K562 (cell line): ENCODE measurements around the gene GUCA2B. TPM values are rescaled to one million over a fixed set of nuclear protein-coding genes. Genes with fewer than 3 reads are reported as not detected.

Source experiments
- ATAC-seq: fragments of 200-7000 bp; cut with Tn5 transposase; 3 replicates; pipeline ENCODE4 v1.9.1; 2020; ENCODE audit warnings: moderate library complexity
- BruUV-seq: library from RNA; stranded (reverse); fragments of 400-500 nt; replicated peaks from 2 replicates; lab custom pipeline; 2021; lab: Mats Ljungman, UMichigan
- CTCF ChIA-PET: fragments of 300-600 bp; formaldehyde crosslinking; extraction: SDS; loops from one replicate; lab custom pipeline; 2021; ENCODE audit warnings: low intra/inter-chr PET ratio; lab: Yijun Ruan, JAX
- POLR2A ChIA-PET: fragments of 300-600, 350-650 bp; sonication (Branson Sonifier 250); formaldehyde crosslinking; extraction: SDS; loops from one replicate; lab custom pipeline; 2021; ENCODE audit warnings: antibody characterized with exemption, inconsistent platforms; lab: Yijun Ruan, JAX
- DNase-seq, 4 experiments: peaks; one replicate each; pipeline versions ENCODE4 v3.0.0 to v3.0.0-alpha.2; 2011 to 2018; ENCODE audit warnings: low spot score in 3 of 4, mixed read lengths in 3 of 4; ENCODE audit errors: extremely low read depth in 1 of 4
- FAIRE-seq: peaks from 2 replicates; lab custom pipeline; 2011; peaks lifted over from hg19 to GRCh38; lab: Jason Lieb, UNC
- H2AFZ ChIP-seq: 2 replicates; pipeline ENCODE4 v1.6.0; 2011; ENCODE audit warnings: low read depth, low read length, control low read depth, inconsistent platforms
- H3K27ac ChIP-seq: fragments of 200-600 bp; 3 replicates; pipeline ENCODE4 v1.8.0; 2011; ENCODE audit warnings: low read depth, mild to moderate bottlenecking, control low read depth, inconsistent platforms, low read length, moderate library complexity, mixed read lengths; ENCODE audit errors: extremely low read depth
- H3K27me3 ChIP-seq, 2 experiments: fragments of 300-600 bp in 1 of 2; 2 replicates in 1 of 2; 3 replicates in 1 of 2; pipeline versions ENCODE4 v1.6.0 to v1.8.0; 2011; ENCODE audit warnings: inconsistent platforms in 2 of 2, low read length in 2 of 2, mild to moderate bottlenecking in 1 of 2, mixed read lengths in 1 of 2, moderate library complexity in 1 of 2; ENCODE audit not compliant: control insufficient read depth in 2 of 2, insufficient read depth in 2 of 2
- H3K36me3 ChIP-seq: fragments of 300-600 bp; 3 replicates; pipeline ENCODE4 v1.8.0; 2011; ENCODE audit warnings: mild to moderate bottlenecking, low read length, inconsistent platforms; ENCODE audit not compliant: control insufficient read depth, insufficient read depth
- H3K4me1 ChIP-seq, 2 experiments: fragments of 200-600 bp in 1 of 2; replicated peaks in 1 of 2; 2 replicates in 1 of 2; 3 replicates in 1 of 2; pipeline versions ENCODE4 v1.5.1 to v1.8.0; 2011; ENCODE audit warnings: inconsistent platforms in 2 of 2, low read length in 2 of 2, mild to moderate bottlenecking in 1 of 2, mixed read lengths in 1 of 2, moderate library complexity in 1 of 2; ENCODE audit not compliant: control insufficient read depth in 2 of 2, insufficient read depth in 2 of 2
- H3K4me2 ChIP-seq: 2 replicates; pipeline ENCODE4 v1.6.1; 2011; ENCODE audit warnings: low read length, control low read depth, inconsistent platforms, mixed read lengths; ENCODE audit not compliant: insufficient read depth
- H3K4me3 ChIP-seq: fragments of 200-600 bp; sonication (generic), shearing (Covaris generic); 2 replicates; pipeline ENCODE4 v1.5.1; 2016; ENCODE audit warnings: control low read depth, inconsistent platforms
- H3K79me2 ChIP-seq: fragments of 200-600 bp; 3 replicates; pipeline ENCODE4 v1.8.0; 2011; ENCODE audit warnings: low read length, inconsistent platforms; ENCODE audit not compliant: control insufficient read depth, insufficient read depth
- H3K9ac ChIP-seq, 2 experiments: 2 replicates each; pipeline versions ENCODE4 v1.6.0 to v1.6.1; 2011; ENCODE audit warnings: low read depth in 2 of 2, low read length in 2 of 2, control low read depth in 1 of 2, inconsistent platforms in 1 of 2, mild to moderate bottlenecking in 1 of 2, mixed read lengths in 1 of 2; ENCODE audit not compliant: insufficient read depth in 1 of 2
- H3K9me1 ChIP-seq: one replicate; pipeline ENCODE4 v1.6.0; 2011; ENCODE audit warnings: inconsistent platforms, mild to moderate bottlenecking, low read length, moderate library complexity; ENCODE audit not compliant: control insufficient read depth, insufficient read depth
- H3K9me3 ChIP-seq: replicated peaks from 2 replicates; pipeline ENCODE4 v1.5.1; 2011; ENCODE audit warnings: low read depth, low read length, inconsistent platforms; ENCODE audit not compliant: control insufficient read depth, insufficient read depth
- H4K20me1 ChIP-seq: replicated peaks from 2 replicates; pipeline ENCODE4 v1.6.1; 2011; ENCODE audit warnings: low read length, inconsistent platforms, mixed read lengths; ENCODE audit not compliant: control insufficient read depth, insufficient read depth
- BMI1 ChIP-seq: fragments of 150-350 bp; IDR thresholded peaks from 2 replicates; pipeline ENCODE4 v1.6.1; 2014; ENCODE audit warnings: low read length
- CEBPB ChIP-seq: fragments of 450-650 bp; IDR thresholded peaks from 2 replicates; pipeline ENCODE4 v1.6.1; 2016; ENCODE audit warnings: missing genetic modification characterization, missing compliant biosample characterization
- HMGN3 ChIP-seq: IDR thresholded peaks from 2 replicates; pipeline ENCODE4 v1.6.1; 2011; ENCODE audit warnings: borderline replicate concordance, low read depth, mild to moderate bottlenecking, mixed read lengths, low read length; ENCODE audit not compliant: insufficient read length; ENCODE audit errors: extremely low read depth
- RBM39 ChIP-seq: fragments of 200-400 bp; formaldehyde crosslinking; optimal IDR thresholded peaks from 2 replicates; pipeline ENCODE3; 2018; ENCODE audit warnings: low read depth, low read length
- SREBF2 ChIP-seq: sonication (generic); formaldehyde crosslinking; IDR thresholded peaks from 2 replicates; pipeline ENCODE4 v1.4.0; 2020; ENCODE audit warnings: mild to moderate bottlenecking, missing genetic modification reagents
- SRSF7 ChIP-seq: fragments of 200-400 bp; formaldehyde crosslinking; optimal IDR thresholded peaks from 2 replicates; pipeline ENCODE3; 2017; ENCODE audit warnings: mild to moderate bottlenecking, low read depth, low read length
- XRCC4 ChIP-seq: IDR thresholded peaks from one replicate; pipeline ENCODE4 v1.6.1; 2011; ENCODE audit not compliant: insufficient read depth, insufficient read length; ENCODE audit errors: extremely low read depth
- YBX1 ChIP-seq: fragments of 450-650 bp; IDR thresholded peaks from 2 replicates; pipeline ENCODE4 v1.7.1; 2016; ENCODE audit warnings: mild to moderate bottlenecking
- ZNF212 ChIP-seq: fragments of 450-650 bp; formaldehyde crosslinking; IDR thresholded peaks from 2 replicates; pipeline ENCODE4 v1.4.0; 2020; ENCODE audit warnings: mild to moderate bottlenecking
- ZNF785 ChIP-seq: fragments of 250-450 bp; sonication (Bioruptor Pico); IDR thresholded peaks from 2 replicates; pipeline ENCODE4 v1.4.0; 2020; ENCODE audit warnings: mild to moderate bottlenecking
- ZNF830 ChIP-seq: fragments of 250-450 bp; sonication (Bioruptor Pico); IDR thresholded peaks from 2 replicates; pipeline ENCODE4 v1.5.0; 2021; ENCODE audit warnings: mild to moderate bottlenecking
- WGBS: fragments of 100-300 bp; shearing (Covaris generic); methylation state at CpG from one replicate; pipeline ENCODE4 v1.1.6; 2016; ENCODE audit warnings: low coverage, mixed read lengths; ENCODE audit not compliant: insufficient coverage; ENCODE audit errors: missing lambda C conversion rate; 5-methylcytosine and 5-hydroxymethylcytosine counted together
- in situ Hi-C: fragments of 300-500 bp; cut with MboI; formaldehyde crosslinking; loops from 4 replicates; pipeline ENCODE4 v1.15.0; 2018; ENCODE audit warnings: inconsistent platforms, mixed read lengths
- intact Hi-C: fragments of 100-400 bp; cut with micrococcal nuclease; formaldehyde crosslinking; loops from 2 replicates; pipeline ENCODE4 v1.14.2; 2022
- polyA plus RNA-seq, 8 experiments: library from polyadenylated mRNA; depleted of rRNA in 4 of 8; stranded (reverse) in 5 of 8; unstranded in 3 of 8; fragments of >200 nt; fragmentation: Nextera tagmentation in 2 of 8; fragmentation: Illumina TruSeq in 1 of 8; extraction: Ambion mirVana in 2 of 8; extraction: Trizol in 1 of 8; gene quantifications; 2 replicates each; pipeline versions ENCODE4 v1.2.1 to v1.2.3, GENCODE V29; 2011 to 2014; ENCODE audit warnings: inconsistent platforms in 1 of 8, missing spikeins in 1 of 8
- total RNA-seq, 7 experiments: library from RNA; depleted of rRNA in 6 of 7; stranded (reverse); fragments of >200 nt in 6 of 7; fragmentation: Illumina TruSeq in 2 of 7; extraction: Trizol in 2 of 7; gene quantifications; 2 replicates each; pipeline versions ENCODE4 v1.2.1 to v1.2.3, GENCODE V29; 2011 to 2021; ENCODE audit warnings: low replicate concordance in 1 of 7
- TF ChIP-seq, protein P1 (sequence below): fragments of 250-450 bp; sonication (Bioruptor Pico); IDR thresholded peaks from 2 replicates; pipeline ENCODE4 v1.9.0; 2021; ENCODE audit warnings: mild to moderate bottlenecking, inconsistent platforms

Gene GUCA2B
- total and polyA plus RNA-seq, 9 of the 15 experiments (the other 6 are each of a cell fraction or from before 2014, with no cell fraction given), result not detected

DNA sequence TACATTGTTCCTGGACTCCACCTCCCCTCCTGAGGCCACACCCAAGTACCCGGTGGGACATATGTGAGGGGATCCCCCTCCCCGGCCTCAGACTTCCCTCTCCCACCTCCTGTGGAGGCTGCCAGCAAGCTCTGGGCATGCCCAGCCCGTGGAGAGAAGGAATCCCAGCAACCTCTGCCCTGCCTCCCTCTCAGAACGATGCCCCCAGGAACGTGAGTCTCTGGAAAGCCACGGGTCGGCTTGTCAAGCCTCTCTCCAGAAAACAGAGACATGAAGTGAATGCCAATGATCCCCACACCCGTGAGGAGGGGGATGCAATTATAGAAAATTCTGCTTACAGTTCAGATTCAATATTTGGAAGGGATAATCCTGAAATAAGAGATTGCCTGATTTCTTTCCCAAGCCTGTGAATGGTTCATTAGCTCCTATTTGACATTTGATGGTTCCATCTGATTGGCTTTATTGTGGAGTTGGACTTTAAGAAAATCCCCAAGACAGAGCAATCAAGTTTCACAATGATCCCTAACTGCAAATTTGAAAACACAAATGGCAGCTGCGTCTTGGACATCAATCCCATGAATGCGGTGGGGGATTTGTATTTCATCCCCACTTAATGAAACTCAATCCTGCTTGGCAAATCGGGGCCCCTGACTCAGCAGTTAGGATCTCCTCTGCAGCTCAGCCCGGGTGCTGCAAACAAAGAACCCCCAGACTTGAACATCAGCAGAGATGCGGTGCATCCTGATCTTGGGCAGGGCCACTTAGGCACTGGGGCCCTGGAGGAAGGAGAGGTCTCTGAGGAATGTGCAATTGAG is 9.1 kb upstream of the GUCA2B start:
- H3K9me1 ChIP-seq, result no peaks in the 10 kb centered on the region
- peaks cover 0 to 4% of the 10 kb centered on the region in 2 experiments; a peak in 1 of 5 replicates for H3K4me1 ChIP-seq
- no peaks in the 10 kb centered on the region for H3K9me3 ChIP-seq
- no peak overlapping the region for H3K4me3 ChIP-seq
- BruUV-seq, result no TSS peak
- 1% methylated on average over 13 of the region's 13 CpGs for WGBS
- CTCF ChIA-PET, result no interaction called here
- no peak overlapping the region for H3K4me2 ChIP-seq
- H3K27ac ChIP-seq, result no peak overlapping the region
- intact Hi-C loops (loop anchor here (10.0 kb wide), 1 partner anchor 591 kb away; no protein-coding TSS in a partner anchor), in situ Hi-C loops (loop anchor here (5.0 to 25.0 kb wide), 3 partner anchors 332 to 588 kb away; no protein-coding TSS in a partner anchor)
- H2AFZ ChIP-seq, result no peak overlapping the region
- POLR2A ChIA-PET, result no interaction called here
- H3K9ac ChIP-seq, result no peak overlapping the region
- ATAC-seq (no peak), DNase-seq (no peak), FAIRE-seq (no peak)
- no peaks in the 10 kb centered on the region for H3K36me3 ChIP-seq
- H3K27me3 ChIP-seq, result peaks cover 21 to 56% of the 10 kb centered on the region in 2 experiments
- no peaks in the 10 kb centered on the region for H3K79me2 ChIP-seq
- H4K20me1 ChIP-seq, result peaks cover 11% of the 10 kb centered on the region
- TF ChIP-seq ZNF212 (CRISPR knock-in tag) (no peak), SREBF2 (no peak), ZNF830 (no peak), BMI1 (no peak), SRSF7 (no peak), CEBPB (tag) (no peak), HMGN3 (no peak), YBX1 (no peak), XRCC4 (no peak), ZNF785 (CRISPR knock-in tag) (no peak), RBM39 (no peak)
- TF ChIP-seq, protein P1, sequence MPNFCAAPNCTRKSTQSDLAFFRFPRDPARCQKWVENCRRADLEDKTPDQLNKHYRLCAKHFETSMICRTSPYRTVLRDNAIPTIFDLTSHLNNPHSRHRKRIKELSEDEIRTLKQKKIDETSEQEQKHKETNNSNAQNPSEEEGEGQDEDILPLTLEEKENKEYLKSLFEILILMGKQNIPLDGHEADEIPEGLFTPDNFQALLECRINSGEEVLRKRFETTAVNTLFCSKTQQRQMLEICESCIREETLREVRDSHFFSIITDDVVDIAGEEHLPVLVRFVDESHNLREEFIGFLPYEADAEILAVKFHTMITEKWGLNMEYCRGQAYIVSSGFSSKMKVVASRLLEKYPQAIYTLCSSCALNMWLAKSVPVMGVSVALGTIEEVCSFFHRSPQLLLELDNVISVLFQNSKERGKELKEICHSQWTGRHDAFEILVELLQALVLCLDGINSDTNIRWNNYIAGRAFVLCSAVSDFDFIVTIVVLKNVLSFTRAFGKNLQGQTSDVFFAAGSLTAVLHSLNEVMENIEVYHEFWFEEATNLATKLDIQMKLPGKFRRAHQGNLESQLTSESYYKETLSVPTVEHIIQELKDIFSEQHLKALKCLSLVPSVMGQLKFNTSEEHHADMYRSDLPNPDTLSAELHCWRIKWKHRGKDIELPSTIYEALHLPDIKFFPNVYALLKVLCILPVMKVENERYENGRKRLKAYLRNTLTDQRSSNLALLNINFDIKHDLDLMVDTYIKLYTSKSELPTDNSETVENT (CRISPR knock-in tag), result no peak
